MM.1S (cell line): ENCODE measurements around the gene PRKRIP1.

Source experiments
- DNase-seq: peaks from one replicate; pipeline ENCODE4 v3.0.0-alpha.2; 2015
- H2AFZ ChIP-seq: fragments of 300-600 bp; sonication (generic); 2 replicates; pipeline ENCODE4 v1.6.0; 2016; ENCODE audit warnings: antibody characterized with exemption, low read length
- H3F3A ChIP-seq: fragments of 300-600 bp; sonication (generic); 2 replicates; pipeline ENCODE4 v1.6.1; 2016; ENCODE audit warnings: mild to moderate bottlenecking, antibody characterized with exemption, low read length, moderate library complexity, mixed read lengths; ENCODE audit not compliant: insufficient read depth
- H3K27ac ChIP-seq: fragments of 300-600 bp; sonication (generic); 2 replicates; pipeline ENCODE4 v1.5.1; 2016; ENCODE audit warnings: mild to moderate bottlenecking, low read length
- H3K27me3 ChIP-seq: fragments of 300-600 bp; sonication (generic); replicated peaks from 2 replicates; pipeline ENCODE4 v1.6.0; 2016; ENCODE audit warnings: low read length; ENCODE audit not compliant: insufficient read depth
- H3K36me3 ChIP-seq: fragments of 300-600 bp; sonication (generic); replicated peaks from 2 replicates; pipeline ENCODE4 v1.6.1; 2016; ENCODE audit warnings: mild to moderate bottlenecking, low read length, mixed read lengths; ENCODE audit not compliant: insufficient read depth
- H3K4me1 ChIP-seq: fragments of 300-600 bp; sonication (generic); 2 replicates; pipeline ENCODE4 v1.6.1; 2016; ENCODE audit warnings: low read length, mixed read lengths
- H3K4me2 ChIP-seq: fragments of 300-600 bp; sonication (generic); 2 replicates; pipeline ENCODE4 v1.6.0; 2016; ENCODE audit warnings: low read depth, low read length
- H3K4me3 ChIP-seq: fragments of 300-600 bp; sonication (generic); 2 replicates; pipeline ENCODE4 v1.5.1; 2016; ENCODE audit warnings: low read length, mixed read lengths
- H3K79me2 ChIP-seq: fragments of 300-600 bp; sonication (generic); 2 replicates; pipeline ENCODE4 v1.6.1; 2016; ENCODE audit warnings: mixed run types, low read length, mixed read lengths
- H3K9ac ChIP-seq: fragments of 300-600 bp; sonication (generic); 2 replicates; pipeline ENCODE4 v1.6.1; 2016; ENCODE audit warnings: low read length, mixed read lengths
- H3K9me2 ChIP-seq: fragments of 300-600 bp; sonication (generic); replicated peaks from 2 replicates; pipeline ENCODE4 v1.6.1; 2016; ENCODE audit warnings: mild to moderate bottlenecking, low read length, mixed read lengths; ENCODE audit not compliant: insufficient read depth
- H3K9me3 ChIP-seq: fragments of 300-600 bp; sonication (generic); replicated peaks from 2 replicates; pipeline ENCODE4 v1.6.1; 2016; ENCODE audit warnings: mild to moderate bottlenecking, low read length, mixed read lengths; ENCODE audit not compliant: insufficient read depth
- H4K20me1 ChIP-seq: fragments of 300-600 bp; sonication (generic); 2 replicates; pipeline ENCODE4 v1.6.1; 2016; ENCODE audit warnings: mild to moderate bottlenecking, low read length, moderate library complexity, mixed read lengths; ENCODE audit not compliant: insufficient read depth
- CTCF ChIP-seq: fragments of 300-600 bp; sonication (generic); IDR thresholded peaks from 2 replicates; pipeline ENCODE4 v1.5.1; 2016; ENCODE audit warnings: antibody characterized with exemption, low read length, mixed read lengths
- EZH2 ChIP-seq: fragments of 300-600 bp; sonication (generic); optimal IDR thresholded peaks from 2 replicates; pipeline ENCODE3; 2017; ENCODE audit warnings: low read depth, mild to moderate bottlenecking, antibody characterized with exemption, low read length, mixed read lengths
- EZH2phosphoT487 ChIP-seq: fragments of 300-600 bp; sonication (generic); IDR thresholded peaks from 2 replicates; pipeline ENCODE4 v1.6.1; 2018; ENCODE audit warnings: antibody characterized with exemption, low read length

PRKRIP1 gene

GRCh38 chr7:102392330-102392729 is 3.8 kb upstream of the PRKRIP1 start:
- Histone ChIP-seq H4K20me1 (no peaks in the 10 kb centered on the region), H3K27me3 (no peaks in the 10 kb centered on the region), H3K9me2 (no peaks in the 10 kb centered on the region), H3K4me2 (no peak overlapping the region), H3K9ac (no peak overlapping the region), H3K4me1 (peaks cover 29% of the 10 kb centered on the region), H3K4me3 (no peak overlapping the region), H3K79me2 (peaks cover 32% of the 10 kb centered on the region), H3F3A (peaks cover 19% of the 10 kb centered on the region), H2AFZ (no peak overlapping the region), H3K27ac (no peak overlapping the region), H3K36me3 (no peaks in the 10 kb centered on the region), H3K9me3 (no peaks in the 10 kb centered on the region)
- no peak for TF ChIP-seq EZH2phosphoT487
- TF ChIP-seq EZH2: no peak
- TF ChIP-seq CTCF: no peak
- DNase-seq: no peak

- Histone ChIP-seq H3F3A (peaks cover 19% of the 10 kb centered on the region), H3K4me2 (no peak overlapping the region), H3K4me3 (no peak overlapping the region), H3K9ac (no peak overlapping the region), H2AFZ (no peak overlapping the region), H3K9me2 (no peaks in the 10 kb centered on the region), H3K27me3 (no peaks in the 10 kb centered on the region), H4K20me1 (no peaks in the 10 kb centered on the region), H3K9me3 (no peaks in the 10 kb centered on the region), H3K79me2 (peaks cover 40% of the 10 kb centered on the region), H3K4me1 (peaks cover 24% of the 10 kb centered on the region), H3K27ac (no peak overlapping the region), H3K36me3 (no peaks in the 10 kb centered on the region)
- TF ChIP-seq CTCF (no peak), EZH2 (no peak), EZH2phosphoT487 (no peak)
- DNase-seq: no peak
Observed at GRCh38 chr7:102393467-102393866, 2.7 kb upstream of the PRKRIP1 start.

GRCh38 chr7:102395592-102395872 is 631 bp upstream of the PRKRIP1 start:
- Histone ChIP-seq H3K27ac (peak overlapping the region; percentile 62), H3K4me2 (peak overlapping the region; percentile 87), H4K20me1 (no peaks in the 10 kb centered on the region), H2AFZ (0 out of 2 replicates have a peak overlapping the region, but pooled peaks have one; percentile 7), H3K4me1 (peaks cover 14% of the 10 kb centered on the region), H3K36me3 (peaks cover 3% of the 10 kb centered on the region; the same call in 1 of the 2 replicates), H3K9me2 (no peaks in the 10 kb centered on the region), H3K27me3 (no peaks in the 10 kb centered on the region), H3K9ac (peak overlapping the region; percentile 33), H3K79me2 (peaks cover 49% of the 10 kb centered on the region), H3F3A (peaks cover 11% of the 10 kb centered on the region), H3K4me3 (peak overlapping the region; percentile 100), H3K9me3 (no peaks in the 10 kb centered on the region)
- no peak for DNase-seq
- no peak for TF ChIP-seq CTCF
- no peak for TF ChIP-seq EZH2phosphoT487
- TF ChIP-seq EZH2: no peak

- H3K4me1 ChIP-seq: peaks cover 12% of the 10 kb centered on the region
- no peaks in the 10 kb centered on the region for H3K27me3 ChIP-seq
- H3K4me2 ChIP-seq: peak overlapping the region; percentile 91
- peak overlapping the region; percentile 95 for H3K9ac ChIP-seq
- H3K36me3 ChIP-seq: peaks cover 3% of the 10 kb centered on the region; the same call in 1 of the 2 replicates
- peaks cover 43% of the 10 kb centered on the region for H3K79me2 ChIP-seq
- peaks cover 11% of the 10 kb centered on the region for H3F3A ChIP-seq
- H3K9me3 ChIP-seq: no peaks in the 10 kb centered on the region
- H3K9me2 ChIP-seq: no peaks in the 10 kb centered on the region
- H3K27ac ChIP-seq: peak overlapping the region; percentile 52; the same call in 1 of the 2 replicates
- TF ChIP-seq EZH2phosphoT487 (no peak), CTCF (no peak), EZH2 (no peak)
- no peak for DNase-seq
- H2AFZ ChIP-seq: peak overlapping the region; percentile 49
- peak overlapping the region; percentile 100 for H3K4me3 ChIP-seq
- no peaks in the 10 kb centered on the region for H4K20me1 ChIP-seq
Observed at GRCh38 chr7:102396710-102397019, 502 bp downstream of the PRKRIP1 start.
